Keratinocyte (primary cell): Measurements from ENCODE around the gene KIAA0825.
"Not testable (repeated sequence)": the region's sequence is repeated elsewhere in the genome, so short reads cannot be mapped to it uniquely, and the experiment has no call there.

Experiments
- EZH2 ChIP-seq: IDR thresholded peaks from one replicate; pipeline ENCODE4 v1.6.1; 2012; ENCODE audit warnings: inconsistent platforms, mild to moderate bottlenecking, low read length, moderate library complexity
- TF ChIP-seq, protein P1 (sequence below), 3 experiments: IDR thresholded peaks in 1 of 3; conservative IDR thresholded peaks in 1 of 3; optimal IDR thresholded peaks in 1 of 3; 2 replicates in 2 of 3; 3 replicates in 1 of 3; pipeline versions ENCODE3 to v1.5.1; 2011; ENCODE audit warnings: low read length in 3 of 3, mild to moderate bottlenecking in 3 of 3, moderate library complexity in 2 of 3, control low read depth in 1 of 3, inconsistent platforms in 1 of 3; ENCODE audit not compliant: insufficient read depth in 2 of 3; ENCODE audit errors: extremely low read depth in 1 of 3

DNA sequence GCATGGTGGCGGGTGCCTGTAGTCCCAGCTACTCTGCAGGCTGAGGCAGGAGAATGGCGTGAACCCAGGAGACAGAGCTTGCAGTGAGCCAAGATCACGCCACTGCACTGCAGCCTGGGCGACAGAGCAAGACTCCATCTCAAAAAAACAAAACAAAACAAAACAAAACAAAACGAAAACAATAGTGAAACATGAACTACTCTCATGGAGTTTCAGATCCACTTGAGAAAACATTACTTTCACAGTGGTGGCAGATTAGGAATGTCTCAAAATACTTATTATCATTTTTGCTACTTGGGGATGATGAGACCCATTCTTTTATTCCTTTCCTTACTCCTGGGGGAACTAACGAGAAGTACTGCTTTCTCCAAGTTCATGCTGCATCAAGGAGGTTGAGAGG, 448.2 kb downstream of the KIAA0825 start:
- TF ChIP-seq, protein P1, sequence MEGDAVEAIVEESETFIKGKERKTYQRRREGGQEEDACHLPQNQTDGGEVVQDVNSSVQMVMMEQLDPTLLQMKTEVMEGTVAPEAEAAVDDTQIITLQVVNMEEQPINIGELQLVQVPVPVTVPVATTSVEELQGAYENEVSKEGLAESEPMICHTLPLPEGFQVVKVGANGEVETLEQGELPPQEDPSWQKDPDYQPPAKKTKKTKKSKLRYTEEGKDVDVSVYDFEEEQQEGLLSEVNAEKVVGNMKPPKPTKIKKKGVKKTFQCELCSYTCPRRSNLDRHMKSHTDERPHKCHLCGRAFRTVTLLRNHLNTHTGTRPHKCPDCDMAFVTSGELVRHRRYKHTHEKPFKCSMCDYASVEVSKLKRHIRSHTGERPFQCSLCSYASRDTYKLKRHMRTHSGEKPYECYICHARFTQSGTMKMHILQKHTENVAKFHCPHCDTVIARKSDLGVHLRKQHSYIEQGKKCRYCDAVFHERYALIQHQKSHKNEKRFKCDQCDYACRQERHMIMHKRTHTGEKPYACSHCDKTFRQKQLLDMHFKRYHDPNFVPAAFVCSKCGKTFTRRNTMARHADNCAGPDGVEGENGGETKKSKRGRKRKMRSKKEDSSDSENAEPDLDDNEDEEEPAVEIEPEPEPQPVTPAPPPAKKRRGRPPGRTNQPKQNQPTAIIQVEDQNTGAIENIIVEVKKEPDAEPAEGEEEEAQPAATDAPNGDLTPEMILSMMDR (optimal IDR thresholded peaks at IDR 0.05 in 1 of 3, IDR thresholded peaks at IDR 0.05 in 1 of 3, conservative IDR thresholded peaks at IDR 0.05 in 1 of 3; ENCODE audit: extremely low read depth in 1 of 3, insufficient read depth in 2 of 3, low read length in 3 of 3): not testable (repeated sequence)
- not testable (repeated sequence) for TF ChIP-seq EZH2
